ENCODE data around the gene CPSF6.
"Not testable (repeated sequence)": the region's sequence is repeated elsewhere in the genome, so short reads cannot be mapped to it uniquely, and the experiment has no call there.

CPSF6 gene

GRCh38 chr12:69291278-69291593 is 51.9 kb downstream of the CPSF6 start:
- no peaks in the 10 kb centered on the region for H3K36me3 ChIP-seq (ENCODE audit: insufficient read depth, low read depth, low read length)
- no peak overlapping the region for H3K4me3 ChIP-seq (ENCODE audit: low read length)
- no peak overlapping the region for H3K9ac ChIP-seq (ENCODE audit: low read depth, low read length)
- no peak overlapping the region for H3K27ac ChIP-seq (ENCODE audit: low read length)
- no peaks in the 10 kb centered on the region for H3K27me3 ChIP-seq (ENCODE audit: insufficient read depth, low read length)
- H3K9me3 ChIP-seq (ENCODE audit: insufficient read depth, low read depth, low read length): no peaks in the 10 kb centered on the region
- no peaks in the 10 kb centered on the region for H3K4me1 ChIP-seq (ENCODE audit: insufficient read depth, low read length)

DNA sequence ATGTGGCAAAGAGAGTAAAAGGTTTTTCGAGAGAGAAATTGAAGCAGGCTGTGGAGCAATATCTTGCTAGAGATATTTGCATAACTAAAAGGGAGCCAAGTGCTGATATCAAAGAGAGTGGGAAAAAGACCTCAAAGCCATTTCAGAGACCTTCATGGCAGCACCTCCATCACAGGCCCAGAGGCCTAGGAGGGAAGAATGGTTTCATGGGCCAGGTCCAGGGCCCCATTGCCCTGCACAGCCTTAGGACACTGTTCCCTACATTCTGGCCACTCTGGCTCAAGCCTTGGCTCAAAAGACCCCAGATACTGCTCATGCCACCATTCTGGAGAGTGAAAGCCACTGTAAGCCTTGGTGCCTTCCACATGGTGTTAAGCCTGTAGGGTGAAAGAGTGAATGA is 58.8 kb downstream of the CPSF6 start:
- H3K4me3 ChIP-seq (ENCODE audit: low read length): no peak overlapping the region
- peaks cover 8% of the 10 kb centered on the region; the same call in 1 of the 2 replicates for H3K9me3 ChIP-seq (ENCODE audit: insufficient read depth, low read depth, low read length)
- no peak overlapping the region for H3K27ac ChIP-seq (ENCODE audit: low read length)
- no peaks in the 10 kb centered on the region for H3K36me3 ChIP-seq (ENCODE audit: insufficient read depth, low read depth, low read length)
- no peaks in the 10 kb centered on the region for H3K27me3 ChIP-seq (ENCODE audit: insufficient read depth, low read length)
- H3K9ac ChIP-seq (ENCODE audit: low read depth, low read length): no peak overlapping the region
- no peaks in the 10 kb centered on the region for H3K4me1 ChIP-seq (ENCODE audit: insufficient read depth, low read length)

DNA sequence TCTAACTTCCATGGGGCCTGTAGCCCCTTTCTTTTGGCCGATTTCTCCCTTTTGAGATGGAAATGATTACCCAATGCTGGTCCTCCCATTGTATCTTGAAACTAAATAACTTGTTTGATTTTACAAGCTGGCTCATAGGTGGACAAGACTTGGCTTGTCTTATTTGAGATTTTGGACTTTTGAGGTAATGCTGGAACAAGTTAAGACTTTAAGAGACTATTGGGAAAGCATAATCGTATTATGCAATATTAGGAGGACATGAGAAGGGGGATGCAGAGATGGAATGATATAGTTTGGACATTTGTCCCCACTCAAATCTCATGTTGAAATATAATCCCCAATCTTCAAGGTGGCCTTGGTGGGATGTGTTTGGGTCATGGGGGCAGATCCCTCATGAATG is 59.6 kb downstream of the CPSF6 start:
- Histone ChIP-seq H3K4me3 (ENCODE audit: low read length) (no peak overlapping the region), H3K9me3 (ENCODE audit: insufficient read depth, low read depth, low read length) (peaks cover 9% of the 10 kb centered on the region), H3K27ac (ENCODE audit: low read length) (no peak overlapping the region), H3K27me3 (ENCODE audit: insufficient read depth, low read length) (no peaks in the 10 kb centered on the region), H3K9ac (ENCODE audit: low read depth, low read length) (no peak overlapping the region), H3K4me1 (ENCODE audit: insufficient read depth, low read length) (no peaks in the 10 kb centered on the region), H3K36me3 (ENCODE audit: insufficient read depth, low read depth, low read length) (no peaks in the 10 kb centered on the region)

- Histone ChIP-seq H3K4me3 (ENCODE audit: low read length) (no peak overlapping the region), H3K36me3 (ENCODE audit: insufficient read depth, low read depth, low read length) (no peaks in the 10 kb centered on the region), H3K27me3 (ENCODE audit: insufficient read depth, low read length) (no peaks in the 10 kb centered on the region), H3K4me1 (ENCODE audit: insufficient read depth, low read length) (no peaks in the 10 kb centered on the region), H3K27ac (ENCODE audit: low read length) (no peak overlapping the region), H3K9me3 (ENCODE audit: insufficient read depth, low read depth, low read length) (peaks cover 14% of the 10 kb centered on the region), H3K9ac (ENCODE audit: low read depth, low read length) (no peak overlapping the region)
These were observed 64.9 kb downstream of the CPSF6 start for GRCh38 chr12:69304284-69304683.

- Histone ChIP-seq H3K27me3 (ENCODE audit: insufficient read depth, low read length) (no peaks in the 10 kb centered on the region), H3K9me3 (ENCODE audit: insufficient read depth, low read depth, low read length) (peaks cover 14% of the 10 kb centered on the region; the same call in 1 of the 2 replicates), H3K4me1 (ENCODE audit: insufficient read depth, low read length) (no peaks in the 10 kb centered on the region), H3K9ac (ENCODE audit: low read depth, low read length) (no peak overlapping the region), H3K36me3 (ENCODE audit: insufficient read depth, low read depth, low read length) (no peaks in the 10 kb centered on the region), H3K27ac (ENCODE audit: low read length) (no peak overlapping the region), H3K4me3 (ENCODE audit: low read length) (no peak overlapping the region)
These were observed 70.1 kb downstream of the CPSF6 start for GRCh38 chr12:69309461-69309860.

- Histone ChIP-seq H3K4me1 (ENCODE audit: insufficient read depth, low read length) (no peaks in the 10 kb centered on the region), H3K36me3 (ENCODE audit: insufficient read depth, low read depth, low read length) (no peaks in the 10 kb centered on the region), H3K27ac (ENCODE audit: low read length) (no peak overlapping the region), H3K9me3 (ENCODE audit: insufficient read depth, low read depth, low read length) (peaks cover 14% of the 10 kb centered on the region; the same call in 1 of the 2 replicates), H3K9ac (ENCODE audit: low read depth, low read length) (no peak overlapping the region), H3K27me3 (ENCODE audit: insufficient read depth, low read length) (no peaks in the 10 kb centered on the region), H3K4me3 (ENCODE audit: low read length) (no peak overlapping the region)
These were observed 73.8 kb downstream of the CPSF6 start for GRCh38 chr12:69313209-69313608.

DNA sequence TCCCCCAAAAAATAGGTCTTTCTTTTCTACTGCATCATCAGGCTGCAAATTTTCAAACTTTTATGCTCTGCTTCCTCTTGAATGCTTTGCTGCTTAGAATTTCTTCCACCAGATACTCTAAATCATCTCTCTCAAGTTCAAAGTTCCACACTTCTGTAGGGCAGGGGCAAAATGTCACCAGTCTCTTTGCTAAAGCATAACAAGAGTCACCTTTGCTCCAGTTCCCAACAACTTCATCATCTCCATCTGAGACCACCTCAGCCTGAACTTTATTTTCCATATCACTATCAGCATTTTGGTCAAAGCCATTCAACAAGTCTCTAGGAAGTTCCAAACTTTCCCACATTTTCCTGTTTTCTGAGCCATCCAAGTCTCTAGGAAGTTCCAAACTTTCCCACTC is 77.4 kb downstream of the CPSF6 start:
- not testable (repeated sequence) for H3K9ac ChIP-seq (ENCODE audit: low read depth, low read length); H3K4me1 ChIP-seq (ENCODE audit: insufficient read depth, low read length); H3K36me3 ChIP-seq (ENCODE audit: insufficient read depth, low read depth, low read length); H3K4me3 ChIP-seq (ENCODE audit: low read length); H3K27ac ChIP-seq (ENCODE audit: low read length); H3K27me3 ChIP-seq (ENCODE audit: insufficient read depth, low read length)
- peaks cover 14% of the 10 kb centered on the region; the same call in 1 of the 2 replicates for H3K9me3 ChIP-seq (ENCODE audit: insufficient read depth, low read depth, low read length)

GRCh38 chr12:69317233-69317632 is 77.9 kb downstream of the CPSF6 start:
- H3K4me3 ChIP-seq (ENCODE audit: low read length); H3K9ac ChIP-seq (ENCODE audit: low read depth, low read length); H3K36me3 ChIP-seq (ENCODE audit: insufficient read depth, low read depth, low read length); H3K4me1 ChIP-seq (ENCODE audit: insufficient read depth, low read length); H3K27ac ChIP-seq (ENCODE audit: low read length); H3K27me3 ChIP-seq (ENCODE audit: insufficient read depth, low read length): not testable (repeated sequence)
- peaks cover 14% of the 10 kb centered on the region; the same call in 1 of the 2 replicates for H3K9me3 ChIP-seq (ENCODE audit: insufficient read depth, low read depth, low read length)

GRCh38 chr12:69318225-69318624 is 78.9 kb downstream of the CPSF6 start:
- no peak overlapping the region for H3K4me3 ChIP-seq (ENCODE audit: low read length)
- no peak overlapping the region for H3K27ac ChIP-seq (ENCODE audit: low read length)
- H3K27me3 ChIP-seq (ENCODE audit: insufficient read depth, low read length): no peaks in the 10 kb centered on the region
- no peaks in the 10 kb centered on the region for H3K36me3 ChIP-seq (ENCODE audit: insufficient read depth, low read depth, low read length)
- H3K4me1 ChIP-seq (ENCODE audit: insufficient read depth, low read length): peaks cover 5% of the 10 kb centered on the region; the same call in 1 of the 2 replicates
- H3K9me3 ChIP-seq (ENCODE audit: insufficient read depth, low read depth, low read length): peaks cover 14% of the 10 kb centered on the region; the same call in 1 of the 2 replicates
- H3K9ac ChIP-seq (ENCODE audit: low read depth, low read length): no peak overlapping the region

DNA sequence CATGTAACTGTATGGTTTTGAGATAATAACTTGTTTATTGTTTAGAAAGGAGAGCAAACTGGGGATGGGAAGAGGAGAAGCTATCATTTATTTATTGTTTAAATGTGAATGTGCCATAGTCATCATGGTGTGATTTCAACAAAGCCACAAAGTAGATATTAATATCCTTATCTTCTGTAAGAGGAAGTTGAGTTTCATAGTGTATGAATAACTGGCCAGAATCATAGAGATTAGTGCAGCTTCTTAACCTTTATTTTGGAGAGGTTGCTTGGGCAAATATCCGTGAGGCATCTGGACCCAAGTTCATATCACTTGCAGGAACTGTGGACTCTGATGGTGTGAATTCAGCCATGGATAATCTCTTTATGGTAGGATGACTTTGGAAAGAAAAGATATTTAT is 82.0 kb downstream of the CPSF6 start:
- H3K4me1 ChIP-seq (ENCODE audit: insufficient read depth, low read length): peaks cover 5% of the 10 kb centered on the region; the same call in 1 of the 2 replicates
- no peak overlapping the region for H3K4me3 ChIP-seq (ENCODE audit: low read length)
- no peak overlapping the region for H3K9ac ChIP-seq (ENCODE audit: low read depth, low read length)
- H3K27me3 ChIP-seq (ENCODE audit: insufficient read depth, low read length): no peaks in the 10 kb centered on the region
- no peak overlapping the region for H3K27ac ChIP-seq (ENCODE audit: low read length)
- H3K36me3 ChIP-seq (ENCODE audit: insufficient read depth, low read depth, low read length): no peaks in the 10 kb centered on the region
- 0 out of 2 replicates have a peak, but pooled peaks cover 6% of the 10 kb centered on the region for H3K9me3 ChIP-seq (ENCODE audit: insufficient read depth, low read depth, low read length)

Data from iPS-20b (cell line).